ENCODE data around the gene ARID1A.

The ARID1A gene

GRCh38 chr1:26726784-26727183 is 31.0 kb downstream of the ARID1A start:
- TF ChIP-seq EZH2phosphoT487 (IDR thresholded peaks at IDR 0.05; ENCODE audit: borderline replicate concordance): no peak
- TF ChIP-seq, protein P1, sequence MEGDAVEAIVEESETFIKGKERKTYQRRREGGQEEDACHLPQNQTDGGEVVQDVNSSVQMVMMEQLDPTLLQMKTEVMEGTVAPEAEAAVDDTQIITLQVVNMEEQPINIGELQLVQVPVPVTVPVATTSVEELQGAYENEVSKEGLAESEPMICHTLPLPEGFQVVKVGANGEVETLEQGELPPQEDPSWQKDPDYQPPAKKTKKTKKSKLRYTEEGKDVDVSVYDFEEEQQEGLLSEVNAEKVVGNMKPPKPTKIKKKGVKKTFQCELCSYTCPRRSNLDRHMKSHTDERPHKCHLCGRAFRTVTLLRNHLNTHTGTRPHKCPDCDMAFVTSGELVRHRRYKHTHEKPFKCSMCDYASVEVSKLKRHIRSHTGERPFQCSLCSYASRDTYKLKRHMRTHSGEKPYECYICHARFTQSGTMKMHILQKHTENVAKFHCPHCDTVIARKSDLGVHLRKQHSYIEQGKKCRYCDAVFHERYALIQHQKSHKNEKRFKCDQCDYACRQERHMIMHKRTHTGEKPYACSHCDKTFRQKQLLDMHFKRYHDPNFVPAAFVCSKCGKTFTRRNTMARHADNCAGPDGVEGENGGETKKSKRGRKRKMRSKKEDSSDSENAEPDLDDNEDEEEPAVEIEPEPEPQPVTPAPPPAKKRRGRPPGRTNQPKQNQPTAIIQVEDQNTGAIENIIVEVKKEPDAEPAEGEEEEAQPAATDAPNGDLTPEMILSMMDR (conservative IDR thresholded peaks at IDR 0.05; ENCODE audit: low read length): no peak
- no peak overlapping the region for H3K4me2 ChIP-seq (ENCODE audit: low read depth, low read length, poor library complexity, severe bottlenecking)
- peaks cover 99% of the 10 kb centered on the region for H4K20me1 ChIP-seq (ENCODE audit: insufficient read depth, low read length, poor library complexity, severe bottlenecking)
- H3K27me3 ChIP-seq (ENCODE audit: insufficient read depth, low read length, poor library complexity, severe bottlenecking): no peaks in the 10 kb centered on the region
- peaks cover 33% of the 10 kb centered on the region for H3K4me1 ChIP-seq (ENCODE audit: insufficient read depth, low read length, poor library complexity, severe bottlenecking)
- peaks cover 99% of the 10 kb centered on the region for H3K79me2 ChIP-seq (ENCODE audit: insufficient read depth, low read length)
- H3K9me3 ChIP-seq (ENCODE audit: insufficient read depth, low read depth, low read length): no peaks in the 10 kb centered on the region
- H3F3A ChIP-seq (ENCODE audit: low read depth): peaks cover 8% of the 10 kb centered on the region; the same call in 1 of the 2 replicates
- no peaks in the 10 kb centered on the region for H3K9me2 ChIP-seq (replicated peaks; ENCODE audit: low read depth, low read length)
- H3K4me3 ChIP-seq (ENCODE audit: low read length, poor library complexity, severe bottlenecking): no peak overlapping the region
- H3K9ac ChIP-seq (ENCODE audit: low read depth, low read length, poor library complexity, severe bottlenecking): no peak overlapping the region
- no peak overlapping the region for H2AFZ ChIP-seq (ENCODE audit: low read length)
- H3K36me3 ChIP-seq (ENCODE audit: insufficient read depth, low read length): peaks cover 40% of the 10 kb centered on the region

DNA sequence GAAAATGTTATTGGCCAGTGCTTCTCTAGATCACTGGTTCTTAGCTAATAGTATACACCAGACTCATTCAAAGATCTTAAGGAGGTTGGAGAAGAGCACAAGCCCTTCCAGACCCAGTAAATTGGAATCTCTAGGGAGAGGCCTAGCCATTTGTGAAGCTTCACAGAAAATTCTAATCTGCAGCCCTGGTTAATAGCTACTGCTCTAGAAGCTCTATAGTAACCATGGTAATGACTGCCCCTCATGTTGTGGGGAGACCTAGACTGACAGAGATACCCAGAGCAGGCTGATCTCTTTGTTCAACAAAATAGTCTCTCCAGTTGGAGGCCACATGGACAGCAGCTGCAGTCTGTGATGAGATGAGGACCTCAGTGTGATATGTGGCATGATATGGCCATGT is 31.7 kb downstream of the ARID1A start:
- H3K4me2 ChIP-seq (ENCODE audit: low read depth, low read length, poor library complexity, severe bottlenecking): no peak overlapping the region
- H3K79me2 ChIP-seq (ENCODE audit: insufficient read depth, low read length): peaks cover 99% of the 10 kb centered on the region

DNA sequence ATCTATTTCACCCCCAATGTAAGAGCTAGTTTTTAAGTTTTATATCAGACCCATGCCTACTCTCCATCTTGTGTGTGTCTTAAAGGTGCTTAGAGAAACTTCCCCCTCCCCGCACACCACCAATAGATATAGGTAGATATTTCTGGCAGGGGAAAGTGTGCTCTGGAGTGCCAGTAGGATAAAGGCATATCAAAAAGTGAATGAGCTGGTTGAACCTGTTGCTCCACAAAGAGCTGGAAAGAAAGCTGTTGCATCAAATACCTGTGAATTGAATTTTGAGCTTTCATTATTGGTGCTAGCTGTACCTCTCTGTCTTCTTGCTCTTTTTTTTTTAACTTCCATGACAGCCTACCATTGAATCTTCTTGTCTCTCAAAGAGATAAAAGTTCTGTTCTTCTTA is 32.8 kb downstream of the ARID1A start:
- Histone ChIP-seq H3K27me3 (ENCODE audit: insufficient read depth, low read length, poor library complexity, severe bottlenecking) (no peaks in the 10 kb centered on the region), H3K36me3 (ENCODE audit: insufficient read depth, low read length) (peaks cover 58% of the 10 kb centered on the region), H3K4me3 (ENCODE audit: low read length, poor library complexity, severe bottlenecking) (no peak overlapping the region), H3F3A (ENCODE audit: low read depth) (no peaks in the 10 kb centered on the region), H4K20me1 (ENCODE audit: insufficient read depth, low read length, poor library complexity, severe bottlenecking) (peaks cover 99% of the 10 kb centered on the region), H3K4me1 (ENCODE audit: insufficient read depth, low read length, poor library complexity, severe bottlenecking) (peaks cover 17% of the 10 kb centered on the region), H2AFZ (ENCODE audit: low read length) (no peak overlapping the region), H3K9ac (ENCODE audit: low read depth, low read length, poor library complexity, severe bottlenecking) (no peak overlapping the region), H3K9me3 (ENCODE audit: insufficient read depth, low read depth, low read length) (no peaks in the 10 kb centered on the region), H3K9me2 (replicated peaks; ENCODE audit: low read depth, low read length) (no peaks in the 10 kb centered on the region), H3K79me2 (ENCODE audit: insufficient read depth, low read length) (peaks cover 99% of the 10 kb centered on the region), H3K4me2 (ENCODE audit: low read depth, low read length, poor library complexity, severe bottlenecking) (no peak overlapping the region)
- TF ChIP-seq EZH2phosphoT487 (IDR thresholded peaks at IDR 0.05; ENCODE audit: borderline replicate concordance): no peak
- TF ChIP-seq, protein P1 (conservative IDR thresholded peaks at IDR 0.05; ENCODE audit: low read length): no peak

More for the DNA sequence above, 31.7 kb downstream of the ARID1A start:
- Histone ChIP-seq H3K36me3 (ENCODE audit: insufficient read depth, low read length) (peaks cover 47% of the 10 kb centered on the region), H3K4me1 (ENCODE audit: insufficient read depth, low read length, poor library complexity, severe bottlenecking) (peaks cover 27% of the 10 kb centered on the region), H4K20me1 (ENCODE audit: insufficient read depth, low read length, poor library complexity, severe bottlenecking) (peaks cover 99% of the 10 kb centered on the region), H3F3A (ENCODE audit: low read depth) (peaks cover 8% of the 10 kb centered on the region; the same call in 1 of the 2 replicates), H3K9ac (ENCODE audit: low read depth, low read length, poor library complexity, severe bottlenecking) (no peak overlapping the region), H3K27me3 (ENCODE audit: insufficient read depth, low read length, poor library complexity, severe bottlenecking) (no peaks in the 10 kb centered on the region), H3K9me3 (ENCODE audit: insufficient read depth, low read depth, low read length) (no peaks in the 10 kb centered on the region), H2AFZ (ENCODE audit: low read length) (no peak overlapping the region), H3K9me2 (replicated peaks; ENCODE audit: low read depth, low read length) (no peaks in the 10 kb centered on the region), H3K4me3 (ENCODE audit: low read length, poor library complexity, severe bottlenecking) (no peak overlapping the region)
- TF ChIP-seq EZH2phosphoT487 (IDR thresholded peaks at IDR 0.05; ENCODE audit: borderline replicate concordance): no peak
- TF ChIP-seq, protein P1 (conservative IDR thresholded peaks at IDR 0.05; ENCODE audit: low read length): no peak
